HG03025 (cell line): ENCODE results near the gene LRRC10B.

Source experiments
- ATAC-seq: cut with Tn5 transposase; IDR thresholded peaks from one replicate; pipeline ENCODE4 v1.9.1; 2021; ENCODE audit warnings: mild to moderate bottlenecking, moderate library complexity; ENCODE audit not compliant: unreplicated experiment, low FRiP score

Gene LRRC10B

GRCh38 chr11:61528114-61528513, 19.6 kb downstream of the LRRC10B start:
- no peak for ATAC-seq

GRCh38 chr11:61529537-61530225, 21.1 kb downstream of the LRRC10B start:
- no peak for ATAC-seq

GRCh38 chr11:61531044-61531443, 22.5 kb downstream of the LRRC10B start:
- ATAC-seq = no peak

GRCh38 chr11:61532134-61533038, 23.8 kb downstream of the LRRC10B start:
- no peak for ATAC-seq

GRCh38 chr11:61533039-61533375, 24.5 kb downstream of the LRRC10B start:
- ATAC-seq = no peak

GRCh38 chr11:61533401-61533800, 24.9 kb downstream of the LRRC10B start:
- no peak for ATAC-seq

- ATAC-seq = no peak
Observed at GRCh38 chr11:61534025-61534932, 25.7 kb downstream of the LRRC10B start.

- no peak for ATAC-seq
Observed at GRCh38 chr11:61534933-61535839, 26.6 kb downstream of the LRRC10B start.

- no peak for ATAC-seq
Observed at GRCh38 chr11:61535998-61536675, 27.6 kb downstream of the LRRC10B start.

GRCh38 chr11:61536676-61537270, 28.2 kb downstream of the LRRC10B start:
- no peak for ATAC-seq

- no peak for ATAC-seq
Observed at GRCh38 chr11:61537326-61537725, 28.8 kb downstream of the LRRC10B start.

- no peak for ATAC-seq
Observed at GRCh38 chr11:61538636-61538961, 30.1 kb downstream of the LRRC10B start.

GRCh38 chr11:61539006-61539405, 30.5 kb downstream of the LRRC10B start:
- no peak for ATAC-seq

GRCh38 chr11:61539831-61540357, 31.3 kb downstream of the LRRC10B start:
- no peak for ATAC-seq

GRCh38 chr11:61540528-61540927, 32.0 kb downstream of the LRRC10B start:
- no peak for ATAC-seq

GRCh38 chr11:61541598-61541997, 33.0 kb downstream of the LRRC10B start:
- ATAC-seq = no peak

GRCh38 chr11:61542024-61542461, 33.5 kb downstream of the LRRC10B start:
- no peak for ATAC-seq

GRCh38 chr11:61542705-61543104, 34.2 kb downstream of the LRRC10B start:
- ATAC-seq = no peak
